CD14-positive monocyte (primary cell): ENCODE data around the gene ITPK1. TPM values are rescaled to one million over a fixed set of nuclear protein-coding genes. Genes with fewer than 3 reads are reported as not detected.
A peak's percentile ranks its signal among the peaks of the same experiment; 100 is the strongest.

Experiments
- DNase-seq, 3 donors: peaks; one replicate each; pipeline ENCODE4 v3.0.0-alpha.2; 2011 to 2022
- H2AFZ ChIP-seq: 2 replicates; pipeline ENCODE4 v1.6.0; 2012; ENCODE audit warnings: mild to moderate bottlenecking, low read depth, low read length, inconsistent platforms; ENCODE audit not compliant: insufficient read depth, poor library complexity, severe bottlenecking
- H3K27ac ChIP-seq, 2 donors: 1 replicate in 1 of 2; 2 replicates in 1 of 2; pipeline ENCODE4 v1.5.1; 2012 to 2013; ENCODE audit warnings: low read length in 2 of 2, control low read depth in 1 of 2, inconsistent platforms in 1 of 2, low read depth in 1 of 2, mild to moderate bottlenecking in 1 of 2
- H3K27me3 ChIP-seq, 2 donors: one replicate each; pipeline versions ENCODE4 v1.6.0 to v1.6.1; 2011 to 2013; ENCODE audit warnings: low read length in 2 of 2; ENCODE audit not compliant: control insufficient read depth in 2 of 2, insufficient read depth in 2 of 2
- H3K36me3 ChIP-seq, 2 donors: replicated peaks in 1 of 2; 1 replicate in 1 of 2; 2 replicates in 1 of 2; pipeline versions ENCODE4 v1.5.1 to v1.6.1; 2012 to 2013; ENCODE audit warnings: low read length in 2 of 2, control low read depth in 1 of 2, inconsistent platforms in 1 of 2, mild to moderate bottlenecking in 1 of 2; ENCODE audit not compliant: insufficient read depth in 2 of 2, control insufficient read depth in 1 of 2
- H3K4me1 ChIP-seq, 2 donors: 1 replicate in 1 of 2; 2 replicates in 1 of 2; pipeline versions ENCODE4 v1.5.1 to v1.6.1; 2012 to 2013; ENCODE audit warnings: low read length in 2 of 2, control low read depth in 1 of 2, inconsistent platforms in 1 of 2, mild to moderate bottlenecking in 1 of 2, moderate library complexity in 1 of 2; ENCODE audit not compliant: insufficient read depth in 2 of 2, control insufficient read depth in 1 of 2
- H3K4me2 ChIP-seq: replicated peaks from 2 replicates; pipeline ENCODE3; 2012; ENCODE audit warnings: low read length, moderate library complexity, mild to moderate bottlenecking; ENCODE audit not compliant: poor library complexity, severe bottlenecking; ENCODE audit errors: extremely low read depth
- H3K4me3 ChIP-seq, 3 experiments: fragments of 200-600 bp in 1 of 3; sonication (generic) in 1 of 3; replicated peaks in 1 of 3; 1 replicate in 2 of 3; 2 replicates in 1 of 3; pipeline ENCODE4 v1.5.1; 2011 to 2013; ENCODE audit warnings: low read length in 3 of 3, mild to moderate bottlenecking in 3 of 3, control low read depth in 2 of 3, low read depth in 2 of 3, inconsistent platforms in 1 of 3, moderate library complexity in 1 of 3
- H3K79me2 ChIP-seq: 2 replicates; pipeline ENCODE4 v1.6.0; 2012; ENCODE audit warnings: mild to moderate bottlenecking, control low read depth, inconsistent platforms, low read length, moderate library complexity; ENCODE audit not compliant: insufficient read depth
- H3K9ac ChIP-seq: 2 replicates; pipeline ENCODE4 v1.6.0; 2017; ENCODE audit warnings: low read length, mild to moderate bottlenecking; ENCODE audit not compliant: insufficient read depth, poor library complexity, severe bottlenecking
- H3K9me3 ChIP-seq, 2 donors: replicated peaks in 1 of 2; 1 replicate in 1 of 2; 2 replicates in 1 of 2; pipeline versions ENCODE4 v1.5.1 to v1.6.1; 2012 to 2013; ENCODE audit warnings: low read length in 2 of 2, control low read depth in 1 of 2; ENCODE audit not compliant: control insufficient read depth in 1 of 2, insufficient read depth in 1 of 2
- H4K20me1 ChIP-seq: 2 replicates; pipeline ENCODE4 v1.6.0; 2012; ENCODE audit warnings: mild to moderate bottlenecking, low read length, control low read depth, moderate library complexity; ENCODE audit not compliant: insufficient read depth
- H3K27ac Mint-ChIP-seq, 7 donors: one replicate each; pipeline ENCODE4 v1.8.0; 2020; ENCODE audit warnings: mild to moderate bottlenecking in 7 of 7, mixed read lengths in 7 of 7, moderate library complexity in 6 of 7, inconsistent platforms in 2 of 7
- H3K27me3 Mint-ChIP-seq, 3 donors: one replicate each; pipeline ENCODE4 v1.8.0; 2021 to 2022; ENCODE audit warnings: low read depth in 3 of 3, mild to moderate bottlenecking in 3 of 3, mixed read lengths in 3 of 3, moderate library complexity in 3 of 3, inconsistent platforms in 1 of 3
- H3K36me3 Mint-ChIP-seq, 2 donors: one replicate each; pipeline ENCODE4 v1.8.0; 2020; ENCODE audit warnings: mixed read lengths in 2 of 2, inconsistent platforms in 1 of 2, mild to moderate bottlenecking in 1 of 2
- H3K4me1 Mint-ChIP-seq: one replicate; pipeline ENCODE4 v1.8.0; 2020; ENCODE audit warnings: mild to moderate bottlenecking, mixed read lengths
- H3K4me3 Mint-ChIP-seq, 2 donors: one replicate each; pipeline ENCODE4 v1.8.0; 2020; ENCODE audit warnings: mild to moderate bottlenecking in 2 of 2, mixed read lengths in 2 of 2, moderate library complexity in 1 of 2
- H3K9me3 Mint-ChIP-seq, 7 donors: one replicate each; pipeline ENCODE4 v1.8.0; 2020 to 2022; ENCODE audit warnings: mixed read lengths in 7 of 7, mild to moderate bottlenecking in 6 of 7, moderate library complexity in 6 of 7, inconsistent platforms in 2 of 7
- CTCF ChIP-seq: fragments of 200-600 bp; IDR thresholded peaks from one replicate; pipeline ENCODE4 v1.8.0; 2022; ENCODE audit warnings: antibody characterized with exemption, mild to moderate bottlenecking
- WGBS: methylation state at CpG from one replicate; pipeline ENCODE4 v1.1.5; 2013; ENCODE audit warnings: missing lambda C conversion rate; ENCODE audit not compliant: insufficient coverage; 5-methylcytosine and 5-hydroxymethylcytosine counted together
- intact Hi-C, 2 donors: fragments of 100-400 bp; cut with micrococcal nuclease; formaldehyde crosslinking; loops; one replicate each; pipeline versions ENCODE4 v1.15.0 to v1.15.1; 2023
- polyA plus RNA-seq, 3 donors: library from polyadenylated mRNA; depleted of rRNA in 1 of 3; unstranded in 2 of 3; stranded (reverse) in 1 of 3; fragments of 300-500 nt in 2 of 3; fragments of >200 nt in 1 of 3; fragmentation: Illumina TruSeq in 2 of 3; gene quantifications; 1 replicate in 2 of 3; 2 replicates in 1 of 3; pipeline ENCODE4 v1.2.3, GENCODE V29; 2012 to 2021

The ITPK1 gene
- polyA plus RNA-seq, 3 donors: 57.1 to 144 (median 63.0) TPM

- no peak overlapping the region for H3K4me3 Mint-ChIP-seq
- intact Hi-C loops: no loop called here
- H3K4me1 ChIP-seq: peaks cover 25 to 35% of the 10 kb centered on the region in 2 donors
These were observed 101.4 kb downstream of the ITPK1 start for GRCh38 chr14:93014058-93015023.

More at GRCh38 chr14:93014058-93015023, 101.4 kb downstream of the ITPK1 start:
- H3K27me3 Mint-ChIP-seq: no peaks in the 10 kb centered on the region
- H3K27me3 ChIP-seq: no peaks in the 10 kb centered on the region
- no peak overlapping the region for H3K4me2 ChIP-seq
- 84% methylated on average over 13 of the region's 20 CpGs for WGBS
- peaks cover 0 to 1% (median 0%) of the 10 kb centered on the region in 7 donors for H3K9me3 Mint-ChIP-seq
- peak overlapping the region; percentile 36 for H3K9ac ChIP-seq
- peaks cover 38% of the 10 kb centered on the region for H3K4me1 Mint-ChIP-seq
- peaks cover 94% of the 10 kb centered on the region for H3K79me2 ChIP-seq
- peak overlapping the region; percentile 1 to 74 for H3K27ac ChIP-seq
- no peak overlapping the region for H2AFZ ChIP-seq
- no peak overlapping the region for H3K4me3 ChIP-seq
- peaks cover 42 to 57% of the 10 kb centered on the region in 2 donors for H3K36me3 Mint-ChIP-seq
- no peak for TF ChIP-seq CTCF
- no peaks in the 10 kb centered on the region for H3K9me3 ChIP-seq
- no peak for DNase-seq
- peak overlapping the region; percentile 25 to 89 (median 80) for H3K27ac Mint-ChIP-seq
- peaks cover 33 to 60% of the 10 kb centered on the region in 2 donors for H3K36me3 ChIP-seq
- peaks cover 100% of the 10 kb centered on the region for H4K20me1 ChIP-seq
